NCI-H1092 treated with DMSO at 0.1 percent for 48 hours (cell line): ENCODE measurements around the gene HMGXB3.

ENCODE experiments used
- DNase-seq: peaks from one replicate; lab custom pipeline; 2025; lab: John Stamatoyannopoulos, UW

Gene HMGXB3

DNA sequence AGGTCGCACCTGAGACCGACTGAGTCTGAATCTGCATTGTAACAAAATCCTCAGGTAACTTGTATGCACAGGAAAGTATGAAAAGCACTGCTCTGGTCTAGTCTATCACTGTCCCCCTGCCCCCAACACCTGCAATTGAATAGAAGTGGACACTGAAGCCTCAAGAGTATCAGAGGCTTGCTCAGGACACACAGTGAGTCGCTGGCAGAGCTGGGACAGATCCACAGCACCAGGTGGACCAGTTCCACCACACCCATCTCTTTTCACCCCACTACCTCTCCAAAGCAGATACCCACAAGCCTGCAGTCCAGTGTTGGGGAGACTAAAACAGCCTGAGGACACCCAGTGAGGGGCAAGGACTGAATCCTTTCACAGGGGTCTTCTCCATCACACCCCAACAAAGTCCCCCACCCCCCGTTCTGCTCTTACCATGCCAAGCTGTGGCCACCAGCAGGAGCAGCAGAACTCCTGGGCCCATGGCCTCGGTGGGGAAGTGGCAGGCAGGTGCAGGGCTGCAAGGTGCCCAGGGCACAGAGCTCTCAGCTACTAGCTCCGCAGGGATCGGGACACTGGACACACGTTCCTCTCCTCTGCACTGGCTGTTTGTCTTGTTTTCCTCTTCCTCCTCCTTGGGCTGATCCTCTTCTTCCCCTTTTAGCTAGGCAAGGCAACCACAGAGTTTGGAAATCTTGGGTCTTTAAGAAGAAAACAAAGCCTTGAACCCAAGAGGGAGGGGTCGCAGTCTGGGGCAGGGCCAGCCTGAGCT is 85.6 kb downstream of the HMGXB3 start, which contains the start of gene CSF1R:
TSS of gene CSF1R (minus strand) at position 605 of the 766 bp plus-strand sequence. CDS start at position 478, 127 bp downstream.
- no peak for DNase-seq

DNA sequence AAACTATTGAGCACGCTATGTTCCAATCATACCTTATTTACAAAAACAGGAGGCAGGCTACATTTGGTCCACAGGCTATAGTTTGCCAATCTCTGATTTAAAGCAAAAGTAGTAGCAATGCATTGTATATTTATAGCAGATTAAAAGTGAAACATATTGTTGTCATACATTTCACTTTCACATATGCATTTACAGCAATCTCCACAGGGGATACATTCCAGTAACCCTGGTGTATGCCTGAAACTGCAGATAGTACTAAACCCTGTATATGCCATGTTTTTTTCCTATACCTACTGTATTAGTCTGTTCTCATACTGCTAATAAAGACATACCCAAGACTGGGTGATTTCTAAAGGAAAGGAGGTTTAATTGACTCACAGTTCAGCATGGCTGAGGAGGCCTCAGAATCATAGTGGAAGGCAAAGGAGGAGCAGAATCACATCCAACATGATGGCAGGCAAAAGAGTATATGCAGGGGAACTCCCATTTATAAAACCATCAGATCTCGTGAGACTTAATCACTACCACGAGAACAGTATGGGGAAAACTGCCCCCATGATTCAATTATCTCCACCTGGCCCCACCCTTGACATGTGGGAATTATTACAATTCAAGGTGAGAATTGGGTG is 91.7 kb downstream of the HMGXB3 start:
- DNase-seq, result no peak

DNA sequence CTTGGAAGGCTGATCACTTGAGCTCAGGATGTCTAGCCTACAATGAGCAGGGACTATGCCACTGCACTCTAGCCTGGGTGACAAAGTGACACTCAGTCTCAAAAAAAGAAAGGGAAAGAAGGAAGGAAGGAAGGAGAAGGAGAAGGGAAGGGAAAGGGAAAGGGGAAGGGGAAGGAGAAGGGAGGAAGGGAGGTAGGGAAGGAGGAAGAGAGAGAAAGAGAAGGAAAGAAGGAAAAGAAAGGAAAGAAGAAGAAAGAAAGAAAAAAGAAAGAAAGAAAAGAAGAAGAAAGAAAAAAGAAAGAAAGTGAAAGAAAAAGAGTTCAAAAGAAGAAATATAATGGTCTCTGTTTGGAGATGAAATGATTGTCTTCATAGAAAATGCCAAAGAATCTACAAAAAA is 96.6 kb downstream of the HMGXB3 start:
- no peak for DNase-seq

DNA sequence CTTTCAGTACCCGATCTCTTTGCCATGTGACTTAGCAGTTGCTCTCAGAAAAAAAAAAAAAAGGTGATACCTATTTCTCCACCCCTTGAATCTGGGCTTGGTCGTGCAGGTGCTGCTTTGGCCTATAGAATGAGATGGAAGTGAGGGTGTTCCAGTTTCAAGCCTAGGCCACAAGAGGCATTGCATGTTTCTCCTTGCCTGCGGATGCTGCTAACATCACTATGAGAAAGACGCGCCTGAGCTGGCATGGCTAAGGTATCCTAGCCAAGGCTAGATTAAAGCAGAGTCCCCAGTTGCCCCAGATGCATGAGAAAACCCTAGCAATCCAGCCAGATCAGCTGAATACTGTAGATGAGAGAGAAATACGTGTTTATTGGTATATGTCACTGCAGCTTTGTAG is 100.5 kb downstream of the HMGXB3 start:
- no peak for DNase-seq
